AG08396 (cell line): ENCODE measurements around the gene DOK6.
A peak's percentile ranks its signal among the peaks of the same experiment; 100 is the strongest.

ENCODE experiments used
- DNase-seq: peaks from one replicate; pipeline ENCODE4 v3.0.0; 2012; ENCODE audit warnings: low spot score, mixed read lengths

Gene DOK6

GRCh38 chr18:69539404-69539803 lies 138.7 kb downstream of the DOK6 start:
- DNase-seq, result no peak

DNA sequence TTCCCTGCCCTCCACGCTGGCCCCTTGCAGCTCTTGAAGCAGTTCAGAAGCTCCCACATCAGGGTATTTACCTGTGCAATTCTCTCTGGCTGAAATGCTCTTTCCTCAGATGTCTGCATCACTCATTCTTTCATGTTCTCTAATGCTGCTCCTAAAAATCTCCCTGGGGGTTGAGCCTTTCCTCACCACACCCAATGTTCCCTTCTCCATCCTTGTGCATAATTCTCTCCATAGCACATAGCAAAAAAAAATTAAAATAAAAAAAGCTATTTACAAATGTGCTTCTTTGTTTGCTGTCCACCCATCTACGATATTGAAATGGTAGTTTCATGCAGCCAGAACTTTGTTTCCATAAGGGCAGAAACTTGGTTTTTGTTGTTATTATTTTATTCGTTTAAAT lies 155.5 kb downstream of the DOK6 start:
- DNase-seq, result no peak

- no peak for DNase-seq
Measured at GRCh38 chr18:69557282-69557681, 156.6 kb downstream of the DOK6 start.

- DNase-seq, result no peak
Measured at GRCh38 chr18:69558052-69558451, 157.4 kb downstream of the DOK6 start.

- no peak for DNase-seq
Measured at GRCh38 chr18:69559604-69560003, 158.9 kb downstream of the DOK6 start.

GRCh38 chr18:69564602-69565001 lies 163.9 kb downstream of the DOK6 start:
- no peak for DNase-seq

DNA sequence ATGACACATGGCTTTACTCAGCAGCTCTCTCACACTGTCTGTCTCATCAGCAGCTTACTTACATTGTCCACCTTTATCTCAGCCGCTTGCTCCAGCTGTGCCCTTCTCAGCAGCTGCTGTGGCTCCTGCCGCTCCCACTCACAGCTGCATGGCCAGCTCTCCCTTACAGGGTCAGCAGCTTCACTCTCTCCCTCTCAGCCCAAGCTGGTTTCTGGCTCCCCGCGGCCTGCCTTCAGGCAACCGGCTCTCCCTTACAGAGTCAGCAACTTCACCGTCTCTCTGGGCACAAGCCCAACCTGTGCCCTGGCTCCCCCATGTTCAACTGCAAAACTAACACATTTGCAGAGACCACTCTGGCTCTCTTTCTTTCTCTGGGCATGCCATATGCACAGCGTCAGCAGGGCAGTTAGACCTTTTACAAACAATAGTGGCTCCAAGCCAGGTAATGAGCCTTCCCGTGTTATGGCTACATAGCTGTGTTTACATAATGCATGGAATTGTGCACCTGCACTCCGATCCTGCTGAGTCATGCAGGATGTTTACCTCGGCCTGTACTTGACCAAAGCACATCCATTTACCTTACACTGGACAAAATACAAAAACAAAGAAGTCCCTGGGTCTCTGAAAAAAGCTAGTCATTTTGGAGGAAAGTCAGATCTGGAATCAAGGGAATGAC lies 167.3 kb downstream of the DOK6 start:
- DNase-seq, result no peak

DNA sequence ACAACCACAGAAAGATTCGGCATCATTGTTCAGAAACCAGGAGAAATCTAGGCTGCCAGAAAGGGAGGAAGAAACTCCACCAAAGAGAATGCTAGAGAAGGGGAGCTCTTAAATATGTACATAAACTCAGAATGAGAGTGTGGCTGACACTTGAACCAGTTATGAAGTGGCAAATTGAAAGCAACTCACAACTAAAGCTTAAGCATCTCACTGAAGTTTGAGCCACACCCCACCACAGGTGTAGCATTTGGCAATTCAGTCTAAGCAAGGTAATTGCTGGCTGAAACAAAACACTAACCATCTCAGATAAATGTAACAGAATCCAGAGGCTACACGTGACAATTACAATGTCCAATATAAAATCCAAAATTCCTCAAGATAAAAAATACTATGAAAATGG lies 168.4 kb downstream of the DOK6 start:
- DNase-seq, result no peak

DNA sequence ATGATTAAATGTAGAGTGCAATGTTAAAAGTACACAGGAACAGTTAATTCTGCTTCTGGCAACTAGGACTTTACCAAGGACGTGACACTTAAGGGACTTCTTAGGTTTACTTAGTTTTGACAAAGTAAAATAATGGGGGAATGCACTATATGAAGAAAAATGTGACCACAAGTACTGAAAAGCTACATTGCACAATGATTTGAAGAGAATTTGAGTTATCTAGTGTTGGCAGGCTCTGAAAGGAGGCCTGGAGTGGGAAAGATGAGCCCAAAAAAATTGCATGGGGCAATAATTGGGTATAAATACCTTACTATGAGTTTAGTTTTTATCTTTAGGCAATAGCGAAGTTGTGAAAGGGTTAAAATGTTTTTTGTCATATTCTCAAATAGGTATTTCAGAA lies 173.7 kb downstream of the DOK6 start:
- no peak for DNase-seq

DNA sequence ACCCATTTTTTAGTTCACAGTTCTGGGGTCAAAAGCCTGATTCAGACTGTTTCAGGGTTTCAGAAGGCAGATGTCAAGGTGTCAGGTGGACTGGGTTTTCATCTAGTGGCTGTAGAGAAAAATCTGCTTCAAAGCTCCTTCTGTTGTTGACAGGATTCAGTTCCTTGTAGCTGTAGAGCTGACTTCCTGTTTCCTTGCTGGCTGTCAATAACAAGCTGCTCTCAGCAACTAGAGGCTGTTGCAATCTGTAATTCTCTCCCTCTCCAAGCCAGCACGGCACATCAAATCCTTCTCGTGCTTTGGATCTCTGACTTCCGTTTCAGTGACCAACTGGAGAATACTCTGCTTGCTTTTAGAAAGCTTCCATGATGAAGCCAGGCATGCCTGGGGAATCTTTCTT lies 179.4 kb downstream of the DOK6 start:
- DNase-seq, result peak; percentile 8

DNA sequence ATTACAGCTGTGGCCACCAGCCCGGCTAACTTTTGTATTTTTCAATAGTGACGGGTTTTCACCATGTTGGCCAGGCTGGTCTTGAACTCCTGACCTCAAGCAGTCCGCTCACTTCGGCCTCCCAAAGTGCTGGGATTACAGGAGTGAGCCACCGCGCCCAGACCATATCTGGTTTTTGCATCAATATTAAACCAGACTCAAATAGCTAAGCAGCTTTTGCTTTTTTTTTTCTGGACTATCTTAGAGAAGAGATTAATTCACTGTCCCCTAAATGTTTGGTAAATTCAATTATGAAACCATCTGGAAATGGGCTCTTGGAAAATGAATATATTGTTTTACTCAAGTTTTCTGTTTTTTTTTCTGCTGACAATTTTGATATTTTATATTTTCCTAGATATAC lies 183.7 kb downstream of the DOK6 start:
- DNase-seq, result no peak

- no peak for DNase-seq
Measured at GRCh38 chr18:69585696-69586095, 185.0 kb downstream of the DOK6 start.

- no peak for DNase-seq
Measured at GRCh38 chr18:69586537-69586936, 185.8 kb downstream of the DOK6 start.

DNA sequence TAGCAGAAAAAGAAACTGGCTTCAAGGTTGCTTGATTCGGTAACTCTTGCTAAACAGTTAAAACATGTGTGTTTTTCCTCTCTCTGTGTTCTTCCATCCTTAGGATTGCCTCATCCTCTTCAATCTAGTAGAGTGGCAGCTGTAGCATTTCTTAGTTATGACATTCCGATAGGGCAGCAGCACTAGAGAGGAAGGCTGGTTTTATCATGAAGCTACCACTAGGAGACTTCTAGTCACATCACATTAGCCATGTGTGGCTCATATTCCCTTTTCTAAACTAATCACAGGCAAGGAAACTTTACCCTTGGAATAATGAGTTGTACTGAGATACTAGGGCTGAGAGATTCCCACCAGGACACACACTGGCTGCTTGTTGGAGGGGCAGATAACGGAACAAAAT lies 187.6 kb downstream of the DOK6 start:
- no peak for DNase-seq

DNA sequence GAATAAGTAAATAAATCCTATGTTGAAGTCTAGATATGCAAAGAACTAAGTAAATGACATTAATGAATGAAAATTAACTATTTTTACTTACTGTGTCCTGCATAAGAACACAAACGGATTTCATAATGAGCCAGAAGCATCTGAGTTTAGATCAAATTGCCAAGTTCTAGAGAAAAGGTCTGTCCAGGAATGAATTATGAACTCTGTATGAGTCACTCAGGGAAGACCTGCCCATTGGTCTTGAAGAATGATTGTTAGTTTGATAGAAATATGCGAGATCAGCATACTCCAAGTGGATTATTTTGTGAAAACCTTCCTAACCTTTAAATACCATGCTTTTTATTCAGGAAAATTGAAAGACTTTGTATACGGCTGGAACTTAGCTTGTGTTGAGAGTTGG lies 189.5 kb downstream of the DOK6 start:
- no peak for DNase-seq

- no peak for DNase-seq
Measured at GRCh38 chr18:69596345-69596744, 195.7 kb downstream of the DOK6 start.

DNA sequence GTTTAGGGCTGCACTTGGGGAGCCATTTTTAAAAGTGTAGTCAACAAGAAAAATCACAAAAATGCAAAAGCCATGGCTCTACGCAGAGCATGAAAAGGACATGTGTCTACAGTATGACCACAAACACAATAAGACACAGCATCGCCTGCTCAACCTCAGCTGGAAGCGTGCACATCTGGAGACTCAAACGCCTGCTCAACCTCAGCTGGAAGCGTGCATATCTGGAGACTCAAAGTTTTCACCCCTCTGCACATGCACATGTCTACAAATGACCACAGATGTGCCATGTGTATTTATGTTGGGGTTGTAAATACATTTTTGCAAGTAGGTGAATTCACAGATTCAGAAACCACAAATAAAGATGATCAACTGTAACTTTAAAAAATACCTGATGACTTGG lies 196.9 kb downstream of the DOK6 start:
- no peak for DNase-seq

DNA sequence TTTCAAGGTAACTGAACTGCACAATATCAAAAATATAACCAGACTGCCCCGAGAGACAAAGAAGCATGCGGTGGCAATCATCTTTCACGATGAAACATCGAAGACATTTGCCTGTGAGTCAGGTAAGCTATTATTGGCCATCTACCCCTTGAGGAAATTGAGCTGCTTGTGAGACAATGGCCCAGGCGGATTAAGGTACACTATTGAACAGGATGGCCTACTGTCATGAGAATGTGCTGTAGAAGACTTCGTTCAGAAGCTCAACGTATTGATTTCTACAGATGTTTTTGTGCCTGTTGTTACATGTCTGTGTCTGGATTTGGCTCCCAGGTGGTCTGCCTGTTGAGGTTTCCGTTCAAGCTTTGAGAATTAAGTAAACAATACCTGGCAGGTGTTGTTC lies 198.7 kb downstream of the DOK6 start:
- no peak for DNase-seq

- no peak for DNase-seq
Measured at GRCh38 chr18:69612242-69612641, 211.6 kb downstream of the DOK6 start.

- no peak for DNase-seq
Measured at GRCh38 chr18:69616114-69616513, 215.4 kb downstream of the DOK6 start.

- no peak for DNase-seq
Measured at GRCh38 chr18:69617408-69617807, 216.7 kb downstream of the DOK6 start.

DNA sequence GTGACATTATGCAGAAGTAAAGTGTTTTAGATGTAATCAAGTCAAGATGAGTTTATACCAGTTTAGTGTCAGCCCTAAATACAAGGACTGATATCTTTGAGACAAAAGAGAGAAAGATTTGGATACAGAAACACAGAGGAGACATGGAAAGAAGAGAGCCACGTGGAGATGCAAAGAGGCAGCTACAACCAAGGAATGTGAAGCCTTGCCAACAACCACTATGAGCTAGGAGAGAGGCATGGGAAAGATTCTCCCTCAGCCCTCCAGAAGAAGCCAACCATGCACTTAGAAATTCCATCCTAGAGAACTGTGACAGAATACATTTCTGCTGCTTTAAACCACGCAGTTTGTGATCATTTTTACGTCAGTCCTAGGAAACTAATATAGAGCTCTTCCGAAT lies 217.2 kb downstream of the DOK6 start:
- peak; percentile 64 for DNase-seq

GRCh38 chr18:69622184-69622583 lies 221.5 kb downstream of the DOK6 start:
- no peak for DNase-seq

DNA sequence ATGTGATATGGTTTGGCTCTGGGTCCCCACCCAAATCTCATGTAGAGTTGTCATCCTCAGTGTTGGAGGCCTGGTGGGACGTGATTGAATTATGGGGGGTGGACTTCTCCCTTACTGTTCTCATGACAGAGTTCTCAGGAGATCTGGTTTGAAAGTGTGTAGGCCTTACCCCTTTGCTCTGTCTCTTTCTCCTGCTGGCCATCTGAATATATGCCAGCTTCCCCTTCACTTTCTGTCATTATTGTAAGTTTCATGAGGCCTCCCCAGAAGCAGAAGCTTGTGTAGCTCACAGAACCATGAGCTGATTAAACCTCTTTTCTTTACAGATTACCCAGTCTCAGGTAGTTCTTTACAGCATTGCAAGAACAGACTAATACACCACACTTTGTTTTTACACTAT lies 222.3 kb downstream of the DOK6 start:
- no peak for DNase-seq

- DNase-seq, result no peak
Measured at GRCh38 chr18:69626171-69626570, 225.5 kb downstream of the DOK6 start.
